Measurements from ENCODE around the gene ZBTB1.
A peak's percentile ranks its signal among the peaks of the same experiment; 100 is the strongest.
"Not testable (repeated sequence)": the region's sequence is repeated elsewhere in the genome, so short reads cannot be mapped to it uniquely, and the experiment has no call there.

ZBTB1 gene

GRCh38 chr14:64520699-64521098, 16.1 kb downstream of the ZBTB1 start:
- no peak for FAIRE-seq
- DNase-seq (ENCODE audit: extremely low spot score, insufficient read length, low read depth), result no peak

- FAIRE-seq, result no peak
Observed at GRCh38 chr14:64522591-64523355, 18.2 kb downstream of the ZBTB1 start.

GRCh38 chr14:64525354-64525753, 20.8 kb downstream of the ZBTB1 start:
- DNase-seq (ENCODE audit: extremely low spot score, insufficient read length, low read depth) (no peak), FAIRE-seq (no peak)

More at GRCh38 chr14:64522591-64523355, 18.2 kb downstream of the ZBTB1 start:
- DNase-seq (ENCODE audit: extremely low spot score, insufficient read length, low read depth), result no peak

- FAIRE-seq, result no peak
- DNase-seq (ENCODE audit: extremely low spot score, insufficient read length, low read depth), result no peak
Observed at GRCh38 chr14:64531567-64531966, 27.0 kb downstream of the ZBTB1 start.

DNA sequence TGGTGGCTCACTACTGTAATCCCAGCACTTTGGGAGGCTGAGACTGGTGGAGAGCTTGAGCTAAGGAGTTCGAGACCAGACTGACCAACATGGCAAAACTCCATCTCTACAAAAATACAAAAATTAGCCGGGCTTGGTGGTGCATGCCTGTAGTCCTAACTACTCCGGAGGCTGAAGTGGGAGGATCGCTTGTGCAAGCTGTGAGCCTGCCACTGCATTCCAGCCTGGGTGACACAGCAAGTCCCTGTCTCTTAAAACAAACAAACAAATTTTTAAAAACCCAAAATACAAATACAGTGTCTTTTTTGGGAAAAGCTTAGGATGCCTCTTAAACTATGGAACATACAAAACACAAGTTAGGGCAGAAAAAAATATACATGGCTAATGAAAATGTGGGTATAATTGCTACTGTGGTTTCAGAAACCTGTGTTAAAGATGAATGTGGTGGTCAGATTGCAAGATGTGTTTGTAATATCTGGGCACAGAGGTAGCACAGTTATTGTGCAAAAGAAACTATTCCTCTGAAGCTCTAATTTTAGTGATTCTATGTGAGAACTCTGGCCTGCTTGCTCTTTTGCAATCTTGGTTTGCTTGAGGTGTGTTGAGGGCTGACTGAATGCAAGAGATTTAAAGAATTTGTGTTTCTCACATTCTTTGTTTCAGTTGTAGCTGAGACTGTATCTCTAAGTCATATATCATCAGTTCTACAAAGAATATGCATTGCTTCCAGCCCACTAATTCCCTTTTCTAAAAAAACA, 32.1 kb downstream of the ZBTB1 start:
- no peak for FAIRE-seq
- no peak for DNase-seq (ENCODE audit: extremely low spot score, insufficient read length, low read depth)

DNA sequence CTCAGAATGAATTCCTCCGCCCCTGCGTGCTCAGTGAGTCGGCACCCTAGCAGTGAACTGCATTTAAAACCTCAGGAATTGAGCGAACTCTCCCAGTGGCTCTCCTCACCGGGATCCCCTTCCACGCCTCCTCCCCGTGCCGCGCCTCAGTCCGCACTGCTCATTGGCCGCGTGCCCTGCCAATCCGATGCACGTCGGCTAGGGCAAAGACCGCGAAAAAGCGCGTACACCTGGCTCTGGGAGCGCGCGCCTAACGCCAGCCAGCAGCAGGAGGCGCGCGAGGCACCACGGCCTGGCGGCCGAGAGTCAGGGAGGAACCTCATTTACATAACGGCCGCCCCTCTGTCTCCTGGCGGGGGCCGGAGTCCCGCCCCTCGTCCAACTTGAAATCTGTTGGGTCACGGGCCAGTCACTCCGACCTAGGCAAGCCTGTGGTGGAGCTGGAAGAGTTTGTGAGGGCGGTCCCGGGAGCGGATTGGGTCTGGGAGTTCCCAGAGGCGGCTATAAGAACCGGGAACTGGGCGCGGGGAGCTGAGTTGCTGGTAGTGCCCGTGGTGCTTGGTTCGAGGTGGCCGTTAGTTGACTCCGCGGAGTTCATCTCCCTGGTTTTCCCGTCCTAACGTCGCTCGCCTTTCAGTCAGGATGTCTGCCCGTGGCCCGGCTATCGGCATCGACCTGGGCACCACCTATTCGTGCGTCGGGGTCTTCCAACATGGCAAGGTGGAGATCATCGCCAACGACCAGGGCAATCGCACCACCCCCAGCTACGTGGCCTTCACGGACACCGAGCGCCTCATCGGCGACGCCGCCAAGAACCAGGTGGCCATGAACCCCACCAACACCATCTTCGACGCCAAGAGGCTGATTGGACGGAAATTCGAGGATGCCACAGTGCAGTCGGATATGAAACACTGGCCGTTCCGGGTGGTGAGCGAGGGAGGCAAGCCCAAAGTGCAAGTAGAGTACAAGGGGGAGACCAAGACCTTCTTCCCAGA, 35.9 kb downstream of the ZBTB1 start, which contains the start of gene HSPA2:
Gene HSPA2 (plus strand): TSS at position 534 of the 995 bp plus-strand sequence. CDS start 109 bp downstream, at position 643.
- DNase-seq (ENCODE audit: extremely low spot score, insufficient read length, low read depth) (peak; percentile 85), FAIRE-seq (peak; percentile 98)

DNA sequence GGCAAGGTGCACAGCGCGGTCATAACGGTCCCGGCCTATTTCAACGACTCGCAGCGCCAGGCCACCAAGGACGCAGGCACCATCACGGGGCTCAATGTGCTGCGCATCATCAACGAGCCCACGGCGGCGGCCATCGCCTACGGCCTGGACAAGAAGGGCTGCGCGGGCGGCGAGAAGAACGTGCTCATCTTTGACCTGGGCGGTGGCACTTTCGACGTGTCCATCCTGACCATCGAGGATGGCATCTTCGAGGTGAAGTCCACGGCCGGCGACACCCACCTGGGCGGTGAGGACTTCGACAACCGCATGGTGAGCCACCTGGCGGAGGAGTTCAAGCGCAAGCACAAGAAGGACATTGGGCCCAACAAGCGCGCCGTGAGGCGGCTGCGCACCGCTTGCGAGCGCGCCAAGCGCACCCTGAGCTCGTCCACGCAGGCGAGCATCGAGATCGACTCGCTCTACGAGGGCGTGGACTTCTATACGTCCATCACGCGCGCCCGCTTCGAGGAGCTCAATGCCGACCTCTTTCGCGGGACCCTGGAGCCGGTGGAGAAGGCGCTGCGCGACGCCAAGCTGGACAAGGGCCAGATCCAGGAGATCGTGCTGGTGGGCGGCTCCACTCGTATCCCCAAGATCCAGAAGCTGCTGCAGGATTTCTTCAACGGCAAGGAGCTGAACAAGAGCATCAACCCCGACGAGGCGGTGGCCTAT, 36.8 kb downstream of the ZBTB1 start:
- FAIRE-seq (no peak), DNase-seq (ENCODE audit: extremely low spot score, insufficient read length, low read depth) (no peak)

DNA sequence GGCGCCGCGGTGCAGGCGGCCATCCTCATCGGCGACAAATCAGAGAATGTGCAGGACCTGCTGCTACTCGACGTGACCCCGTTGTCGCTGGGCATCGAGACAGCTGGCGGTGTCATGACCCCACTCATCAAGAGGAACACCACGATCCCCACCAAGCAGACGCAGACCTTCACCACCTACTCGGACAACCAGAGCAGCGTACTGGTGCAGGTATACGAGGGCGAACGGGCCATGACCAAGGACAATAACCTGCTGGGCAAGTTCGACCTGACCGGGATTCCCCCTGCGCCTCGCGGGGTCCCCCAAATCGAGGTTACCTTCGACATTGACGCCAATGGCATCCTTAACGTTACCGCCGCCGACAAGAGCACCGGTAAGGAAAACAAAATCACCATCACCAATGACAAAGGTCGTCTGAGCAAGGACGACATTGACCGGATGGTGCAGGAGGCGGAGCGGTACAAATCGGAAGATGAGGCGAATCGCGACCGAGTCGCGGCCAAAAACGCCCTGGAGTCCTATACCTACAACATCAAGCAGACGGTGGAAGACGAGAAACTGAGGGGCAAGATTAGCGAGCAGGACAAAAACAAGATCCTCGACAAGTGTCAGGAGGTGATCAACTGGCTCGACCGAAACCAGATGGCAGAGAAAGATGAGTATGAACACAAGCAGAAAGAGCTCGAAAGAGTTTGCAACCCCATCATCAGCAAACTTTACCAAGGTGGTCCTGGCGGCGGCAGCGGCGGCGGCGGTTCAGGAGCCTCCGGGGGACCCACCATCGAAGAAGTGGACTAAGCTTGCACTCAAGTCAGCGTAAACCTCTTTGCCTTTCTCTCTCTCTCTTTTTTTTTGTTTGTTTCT, 37.6 kb downstream of the ZBTB1 start:
- no peak for FAIRE-seq
- DNase-seq (ENCODE audit: extremely low spot score, insufficient read length, low read depth), result no peak

- FAIRE-seq, result no peak
Observed at GRCh38 chr14:64542836-64543201, 38.2 kb downstream of the ZBTB1 start.

GRCh38 chr14:64544607-64545312, 40.2 kb downstream of the ZBTB1 start:
- FAIRE-seq (no peak), DNase-seq (ENCODE audit: extremely low spot score, insufficient read length, low read depth) (no peak)

More at GRCh38 chr14:64542836-64543201, 38.2 kb downstream of the ZBTB1 start:
- DNase-seq (ENCODE audit: extremely low spot score, insufficient read length, low read depth), result no peak

DNA sequence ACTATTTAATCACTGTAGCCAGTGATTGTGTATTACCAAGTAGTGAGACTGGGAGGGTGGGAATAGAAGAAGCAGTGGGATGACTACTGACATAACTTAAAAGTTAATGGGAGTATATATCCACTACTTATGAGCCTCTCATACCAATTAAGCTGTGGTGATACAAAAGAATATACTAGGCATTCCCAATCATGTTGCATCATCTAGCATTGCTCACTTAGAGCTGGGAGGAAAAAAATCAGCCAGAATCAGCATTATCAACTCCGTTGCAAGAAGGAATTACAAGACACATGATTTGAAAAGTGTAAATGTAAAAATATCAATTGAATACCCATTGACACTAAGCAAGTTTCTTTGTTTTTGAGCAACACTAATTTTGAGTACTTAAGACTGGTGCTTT, 44.4 kb downstream of the ZBTB1 start:
- DNase-seq (ENCODE audit: extremely low spot score, insufficient read length, low read depth) (no peak), FAIRE-seq (no peak)

DNA sequence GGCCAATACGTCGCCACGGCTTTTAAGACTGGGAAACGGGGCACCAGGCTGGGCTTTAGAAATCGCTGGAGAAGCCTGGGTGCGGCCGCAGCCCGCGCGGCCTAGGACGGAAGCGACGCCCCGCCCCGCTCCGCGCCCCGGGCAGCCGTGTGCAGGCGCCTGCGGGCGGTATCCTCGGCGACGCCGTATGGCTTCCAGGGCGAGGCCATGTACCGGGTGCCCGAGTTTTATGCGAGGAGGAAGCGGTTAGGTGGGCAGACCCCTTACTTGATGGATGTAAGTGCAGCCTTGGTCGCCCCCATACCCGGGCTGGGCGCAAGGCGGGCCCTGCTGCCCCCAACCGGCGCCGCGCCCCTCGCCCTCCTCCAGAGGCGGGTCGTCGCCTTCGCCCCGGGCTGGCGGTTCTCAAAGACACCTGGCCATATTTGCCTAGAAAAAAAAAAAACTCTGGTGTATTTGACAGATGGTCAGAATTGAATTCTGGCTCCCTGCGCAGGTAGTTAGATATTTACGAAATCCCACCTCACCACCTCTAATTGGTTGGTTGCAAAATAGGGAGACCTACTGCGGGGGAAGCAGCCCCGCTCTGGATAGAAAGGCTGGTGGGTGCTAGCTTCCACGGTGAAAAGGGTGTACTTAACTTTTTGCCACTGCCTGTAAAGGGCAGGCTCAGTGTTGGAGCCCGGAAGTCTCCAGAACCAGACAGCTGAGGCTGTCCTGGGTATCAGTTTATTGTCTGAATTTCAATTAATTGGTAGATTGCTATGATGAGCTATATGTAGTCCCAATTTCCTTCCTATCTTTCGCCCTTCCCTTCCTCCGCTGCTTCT, 45.4 kb downstream of the ZBTB1 start, which contains the start of gene PPP1R36:
Gene PPP1R36 (plus strand): TSS at position 171 of the 830 bp plus-strand sequence. CDS start 37 bp downstream, at position 208.
- no peak for FAIRE-seq
- DNase-seq (ENCODE audit: extremely low spot score, insufficient read length, low read depth), result no peak

DNA sequence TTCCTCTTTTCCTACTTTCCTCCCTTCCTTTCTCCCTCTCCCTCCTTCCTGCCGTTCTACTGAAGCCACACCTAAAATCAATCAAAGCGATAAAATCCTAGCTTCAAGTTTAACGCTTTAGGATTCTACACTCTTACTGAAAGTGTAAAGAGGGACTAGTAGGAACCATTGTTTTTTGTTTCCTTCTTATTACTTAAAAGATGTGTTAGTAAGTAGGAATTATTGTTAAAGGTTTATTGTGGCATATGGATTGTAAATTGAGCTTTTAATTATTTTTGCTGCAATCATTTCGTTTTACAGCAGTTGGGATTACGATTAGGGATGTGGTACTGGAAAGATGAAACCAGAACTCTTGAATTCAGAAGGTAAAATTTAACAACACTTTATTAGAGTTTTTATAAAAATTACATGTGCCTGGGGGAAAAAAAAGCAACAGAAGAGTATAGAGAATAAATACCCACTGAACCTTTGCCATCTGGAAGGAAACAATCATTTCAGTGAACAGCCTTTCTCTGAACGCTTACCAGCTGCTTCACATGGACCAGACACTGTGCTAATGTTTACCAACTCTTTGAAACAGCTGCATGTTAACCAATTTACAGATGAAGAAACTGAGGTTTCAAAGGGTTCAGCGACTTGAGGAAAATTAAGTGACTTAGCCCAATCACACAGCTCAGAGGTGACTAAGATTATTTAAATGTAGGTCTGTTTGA, 46.2 kb downstream of the ZBTB1 start:
- DNase-seq (ENCODE audit: extremely low spot score, insufficient read length, low read depth), result no peak
- FAIRE-seq, result no peak

DNA sequence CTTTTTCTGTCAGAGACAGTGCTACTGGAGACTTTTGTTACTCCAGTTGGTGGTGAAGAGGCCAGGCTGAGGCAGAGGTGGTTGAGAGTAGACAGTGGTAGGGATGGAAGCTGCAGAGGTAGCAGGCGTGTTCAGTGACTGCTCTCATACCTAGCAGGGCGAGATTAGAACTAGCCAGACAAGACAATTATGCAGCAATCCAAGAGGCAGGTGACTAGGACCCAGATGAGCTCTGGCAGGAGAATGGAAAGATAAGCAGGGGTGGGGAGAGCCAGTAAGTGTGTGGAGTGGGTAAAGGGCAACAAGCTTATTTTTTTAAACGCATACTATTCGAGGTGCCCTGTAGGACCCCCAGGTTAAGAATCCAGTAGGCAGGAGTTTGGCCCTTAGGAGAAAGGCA, 50.0 kb downstream of the ZBTB1 start:
- FAIRE-seq (no peak), DNase-seq (ENCODE audit: extremely low spot score, insufficient read length, low read depth) (no peak)

GRCh38 chr14:64556526-64556925, 52.0 kb downstream of the ZBTB1 start:
- DNase-seq (ENCODE audit: extremely low spot score, insufficient read length, low read depth) (no peak), FAIRE-seq (no peak)

GRCh38 chr14:64558216-64558615, 53.6 kb downstream of the ZBTB1 start:
- not testable (repeated sequence) for DNase-seq (ENCODE audit: extremely low spot score, insufficient read length, low read depth); FAIRE-seq
